Mucosa of rectum (tissue), 2 donors: Measurements from ENCODE around the gene MLLT10.

Source experiments
- H3K27ac ChIP-seq, 2 donors: one replicate each; pipeline ENCODE4 v1.7.0; 2013; ENCODE audit warnings: inconsistent platforms in 2 of 2, low read depth in 2 of 2, low read length in 2 of 2
- H3K27me3 ChIP-seq, 2 donors: one replicate each; pipeline ENCODE4 v1.7.0; 2013; ENCODE audit warnings: low read length in 2 of 2; ENCODE audit not compliant: control insufficient read depth in 2 of 2, insufficient read depth in 2 of 2
- H3K36me3 ChIP-seq, 2 donors: one replicate each; pipeline ENCODE4 v1.7.0; 2013; ENCODE audit warnings: low read length in 2 of 2; ENCODE audit not compliant: control insufficient read depth in 2 of 2, insufficient read depth in 2 of 2
- H3K4me1 ChIP-seq, 2 donors: one replicate each; pipeline ENCODE4 v1.7.0; 2013; ENCODE audit warnings: low read length in 2 of 2, mild to moderate bottlenecking in 1 of 2; ENCODE audit not compliant: control insufficient read depth in 2 of 2, insufficient read depth in 2 of 2
- H3K4me3 ChIP-seq, 2 donors: one replicate each; pipeline ENCODE4 v1.7.0; 2013; ENCODE audit warnings: low read length in 2 of 2
- H3K9ac ChIP-seq, 2 donors: one replicate each; pipeline ENCODE4 v1.7.0; 2013; ENCODE audit warnings: low read length in 2 of 2, low read depth in 1 of 2, mild to moderate bottlenecking in 1 of 2
- H3K9me3 ChIP-seq, 2 donors: one replicate each; pipeline ENCODE4 v1.7.0; 2013; ENCODE audit warnings: low read length in 2 of 2; ENCODE audit not compliant: control insufficient read depth in 2 of 2
- donor health status: healthy.
- donor health status: Normal muscosa, but diverticular disease.

Gene MLLT10

DNA sequence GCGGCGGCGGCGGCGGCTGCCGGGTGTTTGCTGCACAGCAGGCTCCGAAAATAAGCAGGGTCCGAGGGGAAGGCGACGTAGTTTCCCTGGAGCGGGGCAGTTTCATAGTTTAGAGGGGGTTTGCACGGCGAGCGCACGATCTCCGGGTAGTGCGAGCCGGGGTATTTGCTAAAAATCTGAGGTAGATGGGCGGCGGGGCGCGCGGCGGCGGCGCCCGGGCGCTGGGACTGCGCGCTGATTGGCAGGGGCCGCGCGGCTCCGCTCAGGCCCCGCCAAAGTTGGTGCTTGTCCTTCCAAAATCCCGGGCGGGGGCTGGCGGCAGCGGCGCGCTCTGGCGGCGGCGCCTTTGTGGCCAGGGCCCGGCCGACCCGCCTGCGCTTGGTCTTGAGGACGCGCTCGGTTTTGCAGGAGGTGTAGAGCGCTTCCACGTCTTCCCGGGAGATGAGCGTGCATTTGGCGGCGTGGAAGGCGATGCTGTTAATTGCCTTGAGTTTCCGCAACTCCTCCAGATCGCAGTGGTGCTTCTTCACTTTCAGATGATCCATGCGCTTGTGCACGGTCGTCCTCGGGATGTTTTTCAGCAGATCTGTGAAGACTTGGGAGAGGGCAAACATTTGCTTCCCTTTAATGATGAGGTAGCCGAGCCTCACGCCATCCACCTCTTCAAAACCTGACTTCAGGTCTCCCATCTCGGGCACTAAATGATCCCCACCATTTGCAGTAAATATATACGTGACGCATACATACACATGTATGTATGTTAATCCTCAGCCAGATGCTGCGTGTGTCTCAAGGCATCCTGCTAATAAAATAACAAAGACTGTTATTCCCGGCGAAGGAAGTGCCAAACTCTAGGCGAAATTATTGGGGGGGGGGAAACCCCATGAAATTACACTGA is 16.6 kb upstream of the MLLT10 start:
- H3K27ac ChIP-seq: peak overlapping the region in 1 of 2 donors; percentile 38
- peaks cover 0 to 22% of the 10 kb centered on the region in 2 donors for H3K4me1 ChIP-seq
- no peaks in the 10 kb centered on the region for H3K9me3 ChIP-seq
- H3K36me3 ChIP-seq: no peaks in the 10 kb centered on the region
- H3K9ac ChIP-seq: peak overlapping the region in 1 of 2 donors; percentile 23
- H3K27me3 ChIP-seq: peaks cover 60 to 68% of the 10 kb centered on the region in 2 donors
- H3K4me3 ChIP-seq: peak overlapping the region; percentile 59 to 70

DNA sequence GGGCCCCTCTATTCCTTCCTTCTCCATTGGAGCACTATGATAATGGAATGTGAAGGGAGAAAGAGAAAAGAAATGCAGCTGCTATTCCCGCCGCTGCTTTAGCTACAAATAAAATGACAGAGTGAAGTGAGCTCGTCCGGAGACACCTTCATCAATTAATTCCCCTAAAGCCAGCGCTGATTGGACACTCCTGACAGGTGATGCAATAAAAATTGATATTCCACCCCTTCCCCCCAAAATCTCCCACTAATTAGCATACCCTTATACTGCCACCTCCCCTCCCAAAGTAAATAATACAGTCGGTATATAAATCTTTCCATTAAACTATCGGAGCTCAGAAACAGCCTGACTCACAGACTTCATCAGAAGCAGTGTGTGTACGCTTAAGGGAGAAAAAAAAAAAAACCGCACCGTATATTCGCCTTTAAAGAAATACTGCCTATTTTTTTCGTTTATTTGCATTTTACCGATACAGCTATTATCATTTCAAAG is 15.8 kb upstream of the MLLT10 start:
- Histone ChIP-seq H3K9ac (peak overlapping the region in 1 of 2 donors; percentile 23), H3K27me3 (peaks cover 59 to 61% of the 10 kb centered on the region in 2 donors), H3K4me3 (peak overlapping the region; percentile 59 to 70), H3K4me1 (peaks cover 0 to 22% of the 10 kb centered on the region in 2 donors), H3K36me3 (no peaks in the 10 kb centered on the region), H3K27ac (peak overlapping the region; percentile 38 to 69), H3K9me3 (no peaks in the 10 kb centered on the region)

DNA sequence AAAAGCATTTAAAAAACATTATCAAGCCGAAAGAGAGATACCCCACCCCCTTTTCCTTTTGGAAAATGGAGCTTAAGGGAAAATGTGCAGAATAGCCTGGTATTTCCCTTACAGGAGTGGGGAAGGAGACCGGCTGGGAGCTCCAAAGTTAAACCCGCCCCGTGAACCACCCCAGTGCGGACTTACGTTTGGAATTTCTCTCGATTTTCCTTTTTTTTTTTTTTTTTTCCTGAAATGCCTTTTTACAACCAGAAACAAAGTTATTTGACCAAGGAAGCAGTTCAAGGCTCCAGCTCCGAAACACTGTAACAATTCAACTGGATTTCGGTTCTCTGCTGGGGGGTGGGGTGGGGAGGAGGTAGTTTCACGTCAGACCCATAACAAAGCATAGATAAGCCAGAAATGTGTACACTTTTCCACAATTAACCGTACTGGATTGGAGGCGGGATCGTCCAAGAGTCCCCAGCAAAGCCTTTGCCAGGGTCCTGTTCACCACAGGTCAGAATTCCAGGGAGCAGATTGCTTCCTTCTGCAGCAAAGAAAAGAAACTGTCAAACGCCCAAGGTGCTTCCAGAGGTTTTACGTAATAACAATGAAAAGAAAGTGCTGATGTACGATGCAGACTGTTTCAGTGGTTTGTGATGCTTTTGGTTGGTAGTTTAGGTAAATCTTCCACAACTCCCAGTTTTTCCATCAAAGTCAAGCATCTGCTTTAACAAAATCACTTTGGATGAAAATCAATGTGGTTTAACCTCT is 15.2 kb upstream of the MLLT10 start:
- peak overlapping the region; percentile 38 to 69 for H3K27ac ChIP-seq
- peak overlapping the region in 1 of 2 donors; percentile 22 for H3K9ac ChIP-seq

DNA sequence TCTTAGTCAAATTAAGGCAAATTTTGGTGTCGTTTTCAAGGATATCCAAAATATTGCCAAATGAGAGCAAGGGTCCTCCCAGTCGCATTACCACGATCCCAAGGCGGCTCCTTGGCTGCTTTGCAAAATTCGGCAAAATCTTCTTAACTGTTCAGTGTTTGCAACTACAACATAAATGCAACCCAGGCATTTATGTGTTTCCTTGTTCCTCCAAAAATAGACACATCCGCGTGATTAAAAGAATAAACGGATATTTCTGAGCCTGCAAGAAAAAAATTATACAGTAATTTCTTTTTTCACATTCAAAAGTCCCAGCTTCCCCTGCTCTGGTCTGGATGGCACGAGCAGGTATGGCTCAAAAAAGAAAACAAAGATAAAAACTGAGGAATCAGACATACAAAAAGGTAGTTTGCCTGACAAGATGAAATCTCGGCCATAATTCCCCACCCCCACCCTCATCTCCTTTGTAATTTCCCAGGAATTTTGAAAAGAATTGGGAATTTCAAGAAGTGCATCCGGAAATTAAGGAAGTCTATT is 14.6 kb upstream of the MLLT10 start:
- H3K27me3 ChIP-seq: peaks cover 52 to 53% of the 10 kb centered on the region in 2 donors
- H3K4me1 ChIP-seq: peaks cover 0 to 22% of the 10 kb centered on the region in 2 donors
- H3K36me3 ChIP-seq: no peaks in the 10 kb centered on the region
- peak overlapping the region in 1 of 2 donors; percentile 49 for H3K9ac ChIP-seq
- H3K4me3 ChIP-seq: peak overlapping the region in 1 of 2 donors; percentile 70
- no peaks in the 10 kb centered on the region for H3K9me3 ChIP-seq
- peak overlapping the region; percentile 38 to 69 for H3K27ac ChIP-seq

More for the DNA sequence above, 15.2 kb upstream of the MLLT10 start:
- Histone ChIP-seq H3K36me3 (no peaks in the 10 kb centered on the region), H3K4me3 (peak overlapping the region; percentile 28 to 70), H3K4me1 (peaks cover 0 to 22% of the 10 kb centered on the region in 2 donors), H3K9me3 (no peaks in the 10 kb centered on the region), H3K27me3 (peaks cover 55 to 56% of the 10 kb centered on the region in 2 donors)

DNA sequence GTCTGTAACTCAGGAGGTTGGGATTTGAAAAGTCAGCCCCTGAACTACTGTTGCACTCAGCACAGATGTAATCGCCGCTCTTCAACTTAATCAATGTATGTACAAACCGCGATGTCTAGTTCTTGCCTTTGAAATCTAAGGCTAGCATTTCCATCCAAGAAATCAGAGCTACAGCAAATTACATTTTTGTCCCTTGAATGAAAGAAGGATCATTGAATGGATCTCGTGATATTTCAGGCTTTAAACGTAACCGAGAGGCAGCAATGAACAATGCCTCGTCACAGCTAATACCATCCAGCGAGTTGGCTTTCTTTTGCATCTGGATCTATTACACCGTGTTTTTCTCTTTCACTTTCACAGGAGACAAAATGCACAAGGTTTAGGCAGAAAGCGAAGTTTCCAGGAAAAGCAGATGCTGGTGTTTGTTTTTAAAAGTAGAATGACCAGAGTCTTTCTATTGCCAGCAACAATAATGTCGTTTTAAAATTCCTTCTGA is 14.0 kb upstream of the MLLT10 start:
- Histone ChIP-seq H3K4me3 (peak overlapping the region in 1 of 2 donors; percentile 38), H3K4me1 (peaks cover under 1 to 22% of the 10 kb centered on the region in 2 donors), H3K9me3 (no peaks in the 10 kb centered on the region), H3K36me3 (no peaks in the 10 kb centered on the region), H3K9ac (peak overlapping the region in 1 of 2 donors; percentile 49), H3K27ac (peak overlapping the region; percentile 38 to 69), H3K27me3 (peaks cover 48 to 49% of the 10 kb centered on the region in 2 donors)

DNA sequence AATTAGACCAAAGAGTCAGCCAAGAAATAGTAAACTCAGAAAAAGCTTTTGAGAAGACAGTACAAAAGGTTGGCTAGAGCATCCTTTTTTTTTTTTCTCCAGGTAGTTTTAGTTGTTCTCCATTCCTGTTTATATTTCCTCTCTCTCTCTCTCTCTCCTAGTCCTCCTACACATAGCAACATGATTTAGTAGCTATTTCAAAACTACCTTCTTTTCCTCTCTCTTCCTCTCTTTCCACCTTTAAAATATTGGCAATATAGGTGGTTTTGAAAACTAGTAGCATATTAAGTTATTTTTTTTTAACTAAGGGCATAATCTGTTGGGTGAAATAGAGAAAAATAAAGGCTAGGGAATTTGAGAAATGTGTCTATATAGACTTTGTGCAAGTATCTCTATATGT is 13.5 kb upstream of the MLLT10 start:
- Histone ChIP-seq H3K4me1 (peaks cover 5 to 23% of the 10 kb centered on the region in 2 donors), H3K9me3 (no peaks in the 10 kb centered on the region), H3K9ac (no peak overlapping the region), H3K27me3 (peaks cover 42 to 44% of the 10 kb centered on the region in 2 donors), H3K36me3 (no peaks in the 10 kb centered on the region), H3K4me3 (no peak overlapping the region), H3K27ac (no peak overlapping the region)

DNA sequence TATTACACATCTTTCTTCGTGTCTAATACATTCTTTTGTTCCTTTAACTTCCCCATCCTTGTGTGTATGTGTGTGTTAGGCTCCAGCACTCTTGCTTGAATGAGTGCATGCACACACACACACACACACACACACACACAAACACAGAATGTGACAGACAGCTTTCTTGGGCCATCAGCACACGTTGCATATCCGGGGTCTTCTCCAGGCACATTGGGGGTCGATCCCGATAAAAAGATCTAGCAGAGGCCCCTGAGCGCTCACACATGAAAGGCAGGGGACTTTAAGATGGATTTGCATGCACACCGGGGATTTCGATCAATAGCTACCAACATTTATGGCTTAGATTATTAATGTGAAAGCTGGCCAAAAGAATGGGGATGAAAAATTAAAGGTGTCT is 13.1 kb upstream of the MLLT10 start:
- peak overlapping the region in 1 of 2 donors; percentile 0 for H3K27ac ChIP-seq
- H3K4me1 ChIP-seq: peaks cover 5 to 26% of the 10 kb centered on the region in 2 donors
- no peaks in the 10 kb centered on the region for H3K9me3 ChIP-seq
- no peak overlapping the region for H3K4me3 ChIP-seq
- H3K27me3 ChIP-seq: peaks cover 38 to 40% of the 10 kb centered on the region in 2 donors
- H3K9ac ChIP-seq: no peak overlapping the region
- H3K36me3 ChIP-seq: no peaks in the 10 kb centered on the region

DNA sequence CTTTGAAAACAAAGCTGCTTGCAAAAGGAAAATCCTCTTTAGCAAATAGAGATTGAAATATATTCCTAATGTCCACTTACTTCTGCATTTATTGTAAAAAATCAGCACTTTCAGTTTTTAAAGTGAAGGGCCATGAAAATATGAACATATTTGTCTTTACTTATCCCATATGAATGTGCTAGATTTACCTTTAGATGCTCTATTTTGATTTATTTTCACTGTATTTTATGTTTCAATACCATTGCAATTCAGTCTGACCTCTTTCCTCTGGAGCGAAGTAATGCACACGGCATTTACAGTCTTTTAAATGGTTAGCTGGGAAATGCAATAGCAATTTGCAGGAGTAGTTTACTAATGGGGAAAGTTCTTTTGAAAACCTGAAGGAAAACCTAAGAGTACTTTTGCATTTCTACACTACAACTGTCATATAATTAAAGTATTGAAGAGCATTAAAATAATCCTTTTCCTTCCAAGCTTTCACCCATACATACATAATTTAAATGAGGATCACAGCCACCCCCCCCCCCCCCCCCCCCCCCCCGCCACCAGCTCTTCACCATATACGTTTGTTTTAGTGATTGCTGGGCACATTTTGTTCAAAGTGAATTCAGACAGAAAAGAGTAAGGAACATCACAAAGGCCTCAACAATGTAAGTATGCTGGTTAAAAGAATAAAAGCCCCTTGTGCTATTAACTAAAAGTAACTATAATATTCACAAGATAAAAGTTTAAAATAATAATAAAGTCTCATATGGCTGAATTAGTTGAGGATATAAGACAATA is 12.1 kb upstream of the MLLT10 start:
- Histone ChIP-seq H3K4me1 (peaks cover 9 to 26% of the 10 kb centered on the region in 2 donors), H3K27ac (no peak overlapping the region), H3K4me3 (no peak overlapping the region), H3K9ac (no peak overlapping the region), H3K27me3 (peaks cover 33% of the 10 kb centered on the region in 2 donors), H3K9me3 (no peaks in the 10 kb centered on the region), H3K36me3 (no peaks in the 10 kb centered on the region)
